ENCODE results near the gene PRKN. TPM values are rescaled to one million over a fixed set of nuclear protein-coding genes. Genes with fewer than 3 reads are reported as not detected.

The PRKN gene
- total RNA-seq, 1 donor, result 6.1 TPM

GRCh38 chr6:161626132-161626676, 1101.4 kb downstream of the PRKN start:
- Histone ChIP-seq H3K27me3 (ENCODE audit: insufficient read depth, low read length) (no peaks in the 10 kb centered on the region), H3K4me3 (ENCODE audit: low read length) (no peak overlapping the region), H3K9me3 (ENCODE audit: low read depth, low read length) (no peaks in the 10 kb centered on the region), H3K4me1 (ENCODE audit: insufficient read depth, low read length) (no peaks in the 10 kb centered on the region)

DNA sequence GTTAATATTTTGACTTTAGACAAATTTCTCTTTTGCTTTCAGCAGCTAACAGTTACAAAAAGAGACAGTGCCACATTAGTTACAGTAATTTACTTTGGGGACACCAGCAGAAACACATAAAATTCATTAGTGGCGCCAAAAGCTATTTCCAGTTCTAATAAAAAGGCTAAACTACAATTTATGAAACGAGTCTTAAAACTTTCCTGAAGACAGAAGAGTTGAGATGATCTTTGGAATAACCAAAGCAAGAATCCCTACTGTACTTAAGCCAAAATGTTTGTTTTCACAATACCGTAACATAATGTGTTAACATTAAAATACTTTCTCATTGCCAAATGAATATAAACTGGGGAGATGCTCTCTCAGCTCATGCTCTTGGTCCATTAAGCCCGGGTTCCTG, 1103.5 kb downstream of the PRKN start:
- H3K4me3 ChIP-seq (ENCODE audit: low read length), result no peak overlapping the region
- no peaks in the 10 kb centered on the region for H3K9me3 ChIP-seq (ENCODE audit: low read depth, low read length)
- no peaks in the 10 kb centered on the region for H3K27me3 ChIP-seq (ENCODE audit: insufficient read depth, low read length)
- no peaks in the 10 kb centered on the region for H3K4me1 ChIP-seq (ENCODE audit: insufficient read depth, low read length)

GRCh38 chr6:161622779-161623178, 1104.8 kb downstream of the PRKN start:
- Histone ChIP-seq H3K4me3 (ENCODE audit: low read length) (no peak overlapping the region), H3K27me3 (ENCODE audit: insufficient read depth, low read length) (no peaks in the 10 kb centered on the region), H3K9me3 (ENCODE audit: low read depth, low read length) (no peaks in the 10 kb centered on the region), H3K4me1 (ENCODE audit: insufficient read depth, low read length) (no peaks in the 10 kb centered on the region)

GRCh38 chr6:161618831-161619454, 1108.6 kb downstream of the PRKN start:
- H3K9me3 ChIP-seq (ENCODE audit: low read depth, low read length), result no peaks in the 10 kb centered on the region
- no peaks in the 10 kb centered on the region for H3K4me1 ChIP-seq (ENCODE audit: insufficient read depth, low read length)

DNA sequence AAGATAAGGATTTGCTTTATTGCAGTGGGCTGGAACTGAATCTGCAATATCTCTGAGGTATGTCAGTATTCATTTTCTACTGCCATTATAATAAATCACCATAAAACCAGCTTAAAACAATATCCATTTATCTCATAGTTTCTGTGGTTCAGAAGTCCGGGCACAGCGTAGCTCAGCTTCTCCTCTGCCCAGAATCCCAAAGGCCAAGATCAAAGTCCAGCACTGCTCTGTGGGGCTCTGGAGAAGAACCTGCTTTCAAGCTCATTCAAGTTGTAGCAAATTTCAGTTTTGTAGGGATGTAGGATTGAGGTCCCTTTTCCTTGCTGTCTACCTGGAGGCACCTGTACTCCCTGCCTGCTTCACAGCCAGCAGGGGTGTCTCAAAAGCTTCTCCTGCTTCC, 1113.9 kb downstream of the PRKN start:
- Histone ChIP-seq H3K4me3 (ENCODE audit: low read length) (no peak overlapping the region), H3K9me3 (ENCODE audit: low read depth, low read length) (no peaks in the 10 kb centered on the region), H3K27me3 (ENCODE audit: insufficient read depth, low read length) (no peaks in the 10 kb centered on the region), H3K4me1 (ENCODE audit: insufficient read depth, low read length) (no peaks in the 10 kb centered on the region)

More at GRCh38 chr6:161618831-161619454, 1108.6 kb downstream of the PRKN start:
- no peaks in the 10 kb centered on the region for H3K27me3 ChIP-seq (ENCODE audit: insufficient read depth, low read length)
- no peak overlapping the region for H3K4me3 ChIP-seq (ENCODE audit: low read length)

GRCh38 chr6:161608771-161609170, 1118.8 kb downstream of the PRKN start:
- no peaks in the 10 kb centered on the region for H3K27me3 ChIP-seq (ENCODE audit: insufficient read depth, low read length)
- no peaks in the 10 kb centered on the region for H3K4me1 ChIP-seq (ENCODE audit: insufficient read depth, low read length)
- H3K9me3 ChIP-seq (ENCODE audit: low read depth, low read length), result no peaks in the 10 kb centered on the region
- no peak overlapping the region for H3K4me3 ChIP-seq (ENCODE audit: low read length)

- H3K4me3 ChIP-seq (ENCODE audit: low read length), result no peak overlapping the region
- H3K27me3 ChIP-seq (ENCODE audit: insufficient read depth, low read length), result no peaks in the 10 kb centered on the region
- no peaks in the 10 kb centered on the region for H3K4me1 ChIP-seq (ENCODE audit: insufficient read depth, low read length)
- no peaks in the 10 kb centered on the region for H3K9me3 ChIP-seq (ENCODE audit: low read depth, low read length)
Observed at GRCh38 chr6:161607696-161608297, 1119.8 kb downstream of the PRKN start.

DNA sequence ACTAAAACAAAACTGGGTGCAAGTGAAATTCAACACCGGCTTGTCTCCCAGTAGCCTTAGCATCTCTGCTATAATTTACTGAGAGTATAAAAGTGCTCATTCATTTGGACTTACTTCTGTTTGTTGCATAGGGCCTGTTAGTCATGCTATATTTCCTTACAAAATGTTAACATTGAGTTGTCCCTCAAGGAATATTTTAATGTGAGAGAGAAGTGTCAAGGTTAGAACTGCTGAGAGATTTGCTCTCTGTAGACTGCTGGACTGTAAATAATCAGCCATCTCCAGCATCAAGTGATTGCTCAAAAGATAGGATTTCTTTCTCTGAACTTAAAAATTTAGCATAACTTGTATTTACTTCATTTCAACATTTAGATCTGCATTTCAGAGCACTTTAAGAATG, 1125.2 kb downstream of the PRKN start:
- no peaks in the 10 kb centered on the region for H3K27me3 ChIP-seq (ENCODE audit: insufficient read depth, low read length)
- no peaks in the 10 kb centered on the region for H3K9me3 ChIP-seq (ENCODE audit: low read depth, low read length)
- no peak overlapping the region for H3K4me3 ChIP-seq (ENCODE audit: low read length)
- H3K4me1 ChIP-seq (ENCODE audit: insufficient read depth, low read length), result no peaks in the 10 kb centered on the region

DNA sequence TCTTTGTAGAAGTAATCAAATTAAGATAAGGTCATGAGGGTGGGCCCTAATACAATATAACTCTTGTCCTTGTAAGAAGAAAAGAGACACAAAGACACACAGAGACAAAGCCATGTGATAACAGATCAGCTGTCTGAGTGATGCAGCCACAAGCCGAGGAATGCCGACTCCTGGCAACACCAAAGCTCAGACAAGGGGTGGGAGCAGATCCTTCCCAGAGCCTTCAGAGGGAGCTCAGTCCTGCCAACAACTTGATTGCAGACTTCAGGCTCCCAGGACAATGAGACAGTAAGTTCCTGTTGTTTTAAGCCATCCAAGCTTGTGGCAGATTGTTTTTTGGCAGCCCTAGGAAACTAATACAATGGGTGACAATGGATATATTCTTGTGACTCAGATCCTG, 1128.7 kb downstream of the PRKN start:
- Histone ChIP-seq H3K4me1 (ENCODE audit: insufficient read depth, low read length) (no peaks in the 10 kb centered on the region), H3K4me3 (ENCODE audit: low read length) (no peak overlapping the region), H3K27me3 (ENCODE audit: insufficient read depth, low read length) (no peaks in the 10 kb centered on the region), H3K9me3 (ENCODE audit: low read depth, low read length) (no peaks in the 10 kb centered on the region)

GRCh38 chr6:161596807-161597520, 1130.6 kb downstream of the PRKN start:
- H3K9me3 ChIP-seq (ENCODE audit: low read depth, low read length), result no peaks in the 10 kb centered on the region
- H3K4me3 ChIP-seq (ENCODE audit: low read length), result no peak overlapping the region
- H3K27me3 ChIP-seq (ENCODE audit: insufficient read depth, low read length), result no peaks in the 10 kb centered on the region
- H3K4me1 ChIP-seq (ENCODE audit: insufficient read depth, low read length), result no peaks in the 10 kb centered on the region

- no peaks in the 10 kb centered on the region for H3K27me3 ChIP-seq (ENCODE audit: insufficient read depth, low read length)
- no peaks in the 10 kb centered on the region for H3K4me1 ChIP-seq (ENCODE audit: insufficient read depth, low read length)
- no peaks in the 10 kb centered on the region for H3K9me3 ChIP-seq (ENCODE audit: low read depth, low read length)
- no peak overlapping the region for H3K4me3 ChIP-seq (ENCODE audit: low read length)
Observed at GRCh38 chr6:161594412-161594811, 1133.2 kb downstream of the PRKN start.

GRCh38 chr6:161590961-161591627, 1136.5 kb downstream of the PRKN start:
- Histone ChIP-seq H3K4me3 (ENCODE audit: low read length) (no peak overlapping the region), H3K27me3 (ENCODE audit: insufficient read depth, low read length) (no peaks in the 10 kb centered on the region), H3K9me3 (ENCODE audit: low read depth, low read length) (no peaks in the 10 kb centered on the region), H3K4me1 (ENCODE audit: insufficient read depth, low read length) (no peaks in the 10 kb centered on the region)

DNA sequence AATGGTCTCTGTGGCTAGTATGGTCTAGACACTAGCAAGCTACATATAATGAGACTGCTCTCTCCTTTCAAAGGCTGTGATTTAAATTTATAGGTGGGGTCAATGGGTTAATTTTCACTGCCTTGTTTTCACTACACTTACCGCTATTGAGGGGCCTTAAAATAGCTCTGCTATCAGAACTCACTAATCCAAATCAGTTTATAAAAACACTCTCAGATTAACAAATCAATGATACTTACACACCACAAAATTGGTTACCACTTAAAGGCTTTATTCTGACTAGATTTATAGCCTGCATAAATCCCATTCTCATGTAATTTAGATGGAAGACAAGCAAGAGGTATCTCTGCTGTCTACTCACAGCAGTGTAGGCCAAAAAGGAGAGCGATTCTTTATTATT, 1140.7 kb downstream of the PRKN start:
- Histone ChIP-seq H3K27me3 (ENCODE audit: insufficient read depth, low read length) (no peaks in the 10 kb centered on the region), H3K9me3 (ENCODE audit: low read depth, low read length) (no peaks in the 10 kb centered on the region), H3K4me3 (ENCODE audit: low read length) (no peak overlapping the region), H3K4me1 (ENCODE audit: insufficient read depth, low read length) (no peaks in the 10 kb centered on the region)

GRCh38 chr6:161584621-161585340, 1142.8 kb downstream of the PRKN start:
- H3K9me3 ChIP-seq (ENCODE audit: low read depth, low read length), result no peaks in the 10 kb centered on the region
- H3K27me3 ChIP-seq (ENCODE audit: insufficient read depth, low read length), result no peaks in the 10 kb centered on the region
- no peaks in the 10 kb centered on the region for H3K4me1 ChIP-seq (ENCODE audit: insufficient read depth, low read length)
- H3K4me3 ChIP-seq (ENCODE audit: low read length), result no peak overlapping the region
